ENCODE results near the gene SIN3A. TPM values are rescaled to one million over a fixed set of nuclear protein-coding genes. Genes with fewer than 3 reads are reported as not detected.

SIN3A gene
- total and polyA plus RNA-seq, 9 of the 15 experiments (the other 6 are each of a cell fraction or from before 2014, with no cell fraction given) = 11.1 to 70.3 (median 25.3) TPM

- no TSS peak for BruUV-seq (replicated peaks)
- Histone ChIP-seq H3K4me2 (ENCODE audit: insufficient read depth, low read length) (no peak overlapping the region), H3K4me1 (replicated peaks in 1 of 2; ENCODE audit: control insufficient read depth in 2 of 2, insufficient read depth in 2 of 2, low read length in 2 of 2) (no peaks in the 10 kb centered on the region; a peak in 1 of 5 replicates), H3K9me3 (replicated peaks; ENCODE audit: control insufficient read depth, insufficient read depth, low read depth, low read length) (no peaks in the 10 kb centered on the region), H3K9ac (ENCODE audit: insufficient read depth in 1 of 2, low read depth in 2 of 2, low read length in 2 of 2) (no peak overlapping the region), H3K27ac (ENCODE audit: extremely low read depth, low read depth, low read length) (no peak overlapping the region), H4K20me1 (replicated peaks; ENCODE audit: control insufficient read depth, insufficient read depth, low read length) (no peaks in the 10 kb centered on the region), H3K79me2 (ENCODE audit: control insufficient read depth, insufficient read depth, low read length) (peaks cover 39% of the 10 kb centered on the region), H2AFZ (ENCODE audit: low read depth, low read length) (no peak overlapping the region), H3K4me3 (no peak overlapping the region), H3K27me3 (ENCODE audit: control insufficient read depth in 2 of 2, insufficient read depth in 2 of 2, low read length in 2 of 2) (no peaks in the 10 kb centered on the region), H3K9me1 (ENCODE audit: control insufficient read depth, insufficient read depth, low read length) (no peaks in the 10 kb centered on the region), H3K36me3 (ENCODE audit: control insufficient read depth, insufficient read depth, low read length) (peaks cover 56% of the 10 kb centered on the region; the same call in 2 of the 3 replicates)
- in situ Hi-C loops (cut with MboI) (no loop called here), intact Hi-C loops (cut with micrococcal nuclease) (no loop called here)
- TF ChIP-seq ERF (CRISPR knock-in tag; IDR thresholded peaks at IDR 0.05) (no peak), CEBPG (CRISPR knock-in tag; IDR thresholded peaks at IDR 0.05) (no peak), CEBPG (tag; conservative IDR thresholded peaks at IDR 0.05 in 1 of 2, IDR thresholded peaks at IDR 0.05 in 1 of 2) (no peak), ZNF121 (CRISPR knock-in tag; conservative IDR thresholded peaks at IDR 0.05) (peak; percentile 70)
- POLR2A ChIA-PET = interaction anchor here (1.0 kb wide), 1 partner anchor 26 kb away, joined by 3 read pairs; no protein-coding TSS in a partner anchor
- FAIRE-seq (no peak), DNase-seq (ENCODE audit: extremely low read depth in 1 of 4, low spot score in 3 of 4) (no peak), ATAC-seq (no peak)
- 83% methylated on average over 3 of the region's 3 CpGs for WGBS (ENCODE audit: insufficient coverage, low coverage, missing lambda C conversion rate)
- CTCF ChIA-PET (ENCODE audit: low intra/inter-chr PET ratio) = no interaction called here
Measured at GRCh38 chr15:75428152-75428551, 23.3 kb downstream of the SIN3A start.

- Histone ChIP-seq H3K27ac (ENCODE audit: extremely low read depth, low read depth, low read length) (no peak overlapping the region), H3K9ac (ENCODE audit: insufficient read depth in 1 of 2, low read depth in 2 of 2, low read length in 2 of 2) (no peak overlapping the region), H3K79me2 (ENCODE audit: control insufficient read depth, insufficient read depth, low read length) (peaks cover 18% of the 10 kb centered on the region), H3K4me3 (no peak overlapping the region), H2AFZ (ENCODE audit: low read depth, low read length) (no peak overlapping the region), H3K9me1 (ENCODE audit: control insufficient read depth, insufficient read depth, low read length) (no peaks in the 10 kb centered on the region), H3K36me3 (ENCODE audit: control insufficient read depth, insufficient read depth, low read length) (peaks cover 73% of the 10 kb centered on the region), H4K20me1 (replicated peaks; ENCODE audit: control insufficient read depth, insufficient read depth, low read length) (no peaks in the 10 kb centered on the region), H3K4me1 (replicated peaks in 1 of 2; ENCODE audit: control insufficient read depth in 2 of 2, insufficient read depth in 2 of 2, low read length in 2 of 2) (no peaks in the 10 kb centered on the region), H3K4me2 (ENCODE audit: insufficient read depth, low read length) (no peak overlapping the region), H3K27me3 (ENCODE audit: control insufficient read depth in 2 of 2, insufficient read depth in 2 of 2, low read length in 2 of 2) (no peaks in the 10 kb centered on the region), H3K9me3 (replicated peaks; ENCODE audit: control insufficient read depth, insufficient read depth, low read depth, low read length) (no peaks in the 10 kb centered on the region)
- in situ Hi-C loops (cut with MboI) (no loop called here), intact Hi-C loops (cut with micrococcal nuclease) (no loop called here)
- POLR2A ChIA-PET = interaction anchor here (1.2 kb wide), 1 partner anchor 19 kb away, joined by 4 read pairs; no protein-coding TSS in a partner anchor
- CTCF ChIA-PET (ENCODE audit: low intra/inter-chr PET ratio) = no interaction called here
- FAIRE-seq (no peak), DNase-seq (ENCODE audit: extremely low read depth in 1 of 4, low spot score in 3 of 4) (no peak), ATAC-seq (no peak)
- 92% methylated on average over 3 of the region's 3 CpGs for WGBS (ENCODE audit: insufficient coverage, low coverage, missing lambda C conversion rate)
- BruUV-seq (replicated peaks) = no TSS peak
- TF ChIP-seq KAT2B (IDR thresholded peaks at IDR 0.05; ENCODE audit: low read depth, low read length) (no peak), NR1H2 (CRISPR knock-in tag; IDR thresholded peaks at IDR 0.05) (no peak), FOXJ3 (CRISPR knock-in tag; IDR thresholded peaks at IDR 0.05) (no peak), TGIF2 (CRISPR knock-in tag; IDR thresholded peaks at IDR 0.05) (no peak), NR2C2 (CRISPR knock-in tag; IDR thresholded peaks at IDR 0.05) (no peak), NR2C2 (tag; IDR thresholded peaks at IDR 0.05) (no peak), ZBTB5 (IDR thresholded peaks at IDR 0.05) (no peak), MTA2 (IDR thresholded peaks at IDR 0.05; ENCODE audit: low read depth) (no peak), ZKSCAN8 (CRISPR knock-in tag; IDR thresholded peaks at IDR 0.05) (no peak), ZBED1 (IDR thresholded peaks at IDR 0.05) (no peak), ZNF239 (CRISPR knock-in tag; IDR thresholded peaks at IDR 0.05) (no peak), EZH2 (IDR thresholded peaks at IDR 0.05; ENCODE audit: borderline replicate concordance, low read depth, low read length) (no peak), ZNF217 (CRISPR knock-in tag; IDR thresholded peaks at IDR 0.05) (no peak)
Measured at GRCh38 chr15:75425966-75426500, 25.5 kb downstream of the SIN3A start.

Measured in K562 (cell line).